Body of pancreas (tissue), 4 donors: ENCODE measurements around the gene DHH. TPM values are rescaled to one million over a fixed set of nuclear protein-coding genes. Genes with fewer than 3 reads are reported as not detected.
"Not testable (repeated sequence)": the region's sequence is repeated elsewhere in the genome, so short reads cannot be mapped to it uniquely, and the experiment has no call there.

Experiments used
- ATAC-seq: fragments of 150-250 bp; one replicate; pipeline ENCODE4 v1.9.1; 2016
- DNase-seq, 4 donors: peaks; one replicate each; pipeline ENCODE4 v3.0.0-alpha.2; 2019
- H3K27ac ChIP-seq, 4 donors: fragments of 200-600 bp; sonication (generic); 1 replicate in 3 of 4; 2 replicates in 1 of 4; pipeline versions ENCODE4 v1.5.1 to v1.6.1; 2016 to 2019; ENCODE audit warnings: mild to moderate bottlenecking in 1 of 4, mixed read lengths in 1 of 4, moderate library complexity in 1 of 4
- H3K27me3 ChIP-seq, 2 donors: fragments of 200-600 bp; sonication (generic); one replicate each; pipeline ENCODE4 v1.6.0; 2016; ENCODE audit warnings: mild to moderate bottlenecking in 1 of 2
- H3K36me3 ChIP-seq, 2 donors: fragments of 200-600 bp; sonication (generic); replicated peaks in 1 of 2; 2 replicates each; pipeline ENCODE4 v1.5.1; 2016; ENCODE audit warnings: low read depth in 2 of 2; ENCODE audit not compliant: insufficient read depth in 1 of 2
- H3K4me1 ChIP-seq: fragments of 200-600 bp; sonication (generic); one replicate; pipeline ENCODE4 v1.6.0; 2016
- H3K4me3 ChIP-seq, 2 donors: fragments of 200-600 bp; sonication (generic); 1 replicate in 1 of 2; 2 replicates in 1 of 2; pipeline ENCODE4 v1.5.1; 2016 to 2019
- H3K9me3 ChIP-seq, 3 donors: fragments of 200-600 bp; sonication (generic); 1 replicate in 2 of 3; 2 replicates in 1 of 3; pipeline ENCODE4 v1.5.1; 2016
- CTCF ChIP-seq, 7 experiments: fragments of 450-650 bp in 4 of 7; fragments of 200-600 bp in 3 of 7; sonication (generic) in 3 of 7; IDR thresholded peaks; one replicate each; pipeline ENCODE4 v1.5.1; 2016 to 2019; ENCODE audit warnings: antibody characterized with exemption in 7 of 7
- POLR2A ChIP-seq, 3 donors: fragments of 450-650 bp; IDR thresholded peaks; one replicate each; pipeline ENCODE4 v1.6.1; 2016; ENCODE audit warnings: antibody characterized with exemption in 3 of 3, mild to moderate bottlenecking in 2 of 3
- WGBS, 2 donors: methylation state at CpG; one replicate each; pipeline ENCODE4 v1.1.5; 2017; 5-methylcytosine and 5-hydroxymethylcytosine counted together
- intact Hi-C: fragments of 100-400 bp; cut with DNase I; formaldehyde crosslinking; loops from one replicate; pipeline ENCODE4 v1.15.1; 2023
- total RNA-seq, 2 donors: library from RNA; depleted of rRNA; stranded (reverse); fragments of >200 nt; gene quantifications; one replicate each; pipeline ENCODE4 v1.1.0, GENCODE V29; 2016

The DHH gene
- total RNA-seq, 2 donors from 2014 or later, result not detected

DNA sequence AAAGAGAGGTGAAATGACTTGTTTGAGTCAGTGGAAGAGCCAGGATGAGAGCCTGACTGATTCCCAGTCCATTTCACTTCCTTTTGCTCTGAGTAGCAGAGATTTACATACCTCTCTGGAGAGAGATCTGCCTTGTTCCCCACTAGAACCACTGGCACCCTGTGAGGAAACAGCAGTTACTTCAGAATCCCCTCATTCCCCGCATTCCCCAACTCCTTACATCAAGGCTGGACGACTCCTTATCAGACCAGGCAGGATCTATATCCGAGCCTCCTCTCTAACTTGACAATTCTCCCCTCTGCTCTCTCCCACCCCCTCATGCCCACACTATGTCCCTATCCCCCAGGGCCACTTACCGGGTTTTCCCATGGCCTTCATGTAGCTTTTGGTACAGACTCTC lies 28.5 kb downstream of the DHH start:
- no peak for DNase-seq
- Histone ChIP-seq H3K27me3 (no peaks in the 10 kb centered on the region), H3K4me3 (no peak overlapping the region), H3K4me1 (peaks cover 20% of the 10 kb centered on the region), H3K27ac (no peak overlapping the region), H3K36me3 (no peaks in the 10 kb centered on the region), H3K9me3 (no peaks in the 10 kb centered on the region)
- no peak for ATAC-seq
- intact Hi-C loops, result no loop called here
- TF ChIP-seq POLR2A (IDR thresholded peaks at IDR 0.05) (no peak), CTCF (IDR thresholded peaks at IDR 0.05) (no peak)
- 39 to 44% methylated on average over 4 of the region's 4 CpGs for WGBS, 2 donors

- H3K27ac ChIP-seq, result no peak overlapping the region
- H3K36me3 ChIP-seq, result no peaks in the 10 kb centered on the region
- DNase-seq, result no peak
- WGBS, 2 donors, result 64 to 84% methylated on average over 3 to 5 of the region's 5 CpGs
- no peak for ATAC-seq
- intact Hi-C loops, result no loop called here
- H3K9me3 ChIP-seq, result no peaks in the 10 kb centered on the region
- no peak for TF ChIP-seq POLR2A (IDR thresholded peaks at IDR 0.05)
- H3K4me3 ChIP-seq, result no peak overlapping the region
- H3K27me3 ChIP-seq, result no peaks in the 10 kb centered on the region
- H3K4me1 ChIP-seq, result peaks cover 17% of the 10 kb centered on the region
Measured at GRCh38 chr12:49064767-49065152, 29.8 kb downstream of the DHH start.

GRCh38 chr12:49061916-49062315 lies 32.7 kb downstream of the DHH start:
- H3K36me3 ChIP-seq, H3K4me3 ChIP-seq, intact Hi-C loops, H3K27me3 ChIP-seq, ATAC-seq, H3K27ac ChIP-seq, H3K9me3 ChIP-seq, DNase-seq: not testable (repeated sequence)
- H3K4me1 ChIP-seq, result peaks cover 25% of the 10 kb centered on the region
- WGBS, 2 donors, result 74 to 84% methylated on average over 16 to 17 of the region's 17 CpGs

DNA sequence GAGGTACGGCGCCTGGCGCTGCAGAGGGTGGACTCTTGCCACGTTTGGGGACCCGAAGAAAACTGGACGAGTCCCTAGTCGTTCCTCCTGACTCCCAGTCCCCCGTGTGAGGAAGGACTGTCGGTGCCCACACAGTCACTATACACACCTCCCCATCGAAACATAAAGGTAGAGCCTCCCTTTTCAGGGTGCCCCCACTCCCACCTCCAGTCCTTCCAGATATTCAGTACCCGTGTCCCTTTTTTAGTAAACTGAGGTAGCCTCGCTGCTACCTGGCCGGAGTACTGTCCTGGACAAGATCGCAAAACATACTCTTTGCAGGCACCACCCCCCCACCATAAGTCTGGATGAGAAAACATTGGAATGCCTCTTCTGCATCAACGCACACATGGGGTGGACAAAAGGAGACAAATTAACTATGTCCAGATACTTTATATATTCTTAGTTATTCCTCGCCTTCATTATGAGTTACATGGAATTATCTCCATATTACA lies 33.4 kb downstream of the DHH start:
- no peak for ATAC-seq
- DNase-seq, result no peak
- TF ChIP-seq CTCF (IDR thresholded peaks at IDR 0.05), result no peak
- TF ChIP-seq POLR2A (IDR thresholded peaks at IDR 0.05), result no peak
- Histone ChIP-seq H3K27me3 (no peaks in the 10 kb centered on the region), H3K9me3 (no peaks in the 10 kb centered on the region), H3K4me3 (peak overlapping the region; percentile 72 to 87), H3K36me3 (no peaks in the 10 kb centered on the region), H3K4me1 (peaks cover 32% of the 10 kb centered on the region), H3K27ac (peak overlapping the region; percentile 84 to 97 (median 95))
- intact Hi-C loops, result no loop called here
- 4 to 6% methylated on average over 16 of the region's 16 CpGs for WGBS, 2 donors

DNA sequence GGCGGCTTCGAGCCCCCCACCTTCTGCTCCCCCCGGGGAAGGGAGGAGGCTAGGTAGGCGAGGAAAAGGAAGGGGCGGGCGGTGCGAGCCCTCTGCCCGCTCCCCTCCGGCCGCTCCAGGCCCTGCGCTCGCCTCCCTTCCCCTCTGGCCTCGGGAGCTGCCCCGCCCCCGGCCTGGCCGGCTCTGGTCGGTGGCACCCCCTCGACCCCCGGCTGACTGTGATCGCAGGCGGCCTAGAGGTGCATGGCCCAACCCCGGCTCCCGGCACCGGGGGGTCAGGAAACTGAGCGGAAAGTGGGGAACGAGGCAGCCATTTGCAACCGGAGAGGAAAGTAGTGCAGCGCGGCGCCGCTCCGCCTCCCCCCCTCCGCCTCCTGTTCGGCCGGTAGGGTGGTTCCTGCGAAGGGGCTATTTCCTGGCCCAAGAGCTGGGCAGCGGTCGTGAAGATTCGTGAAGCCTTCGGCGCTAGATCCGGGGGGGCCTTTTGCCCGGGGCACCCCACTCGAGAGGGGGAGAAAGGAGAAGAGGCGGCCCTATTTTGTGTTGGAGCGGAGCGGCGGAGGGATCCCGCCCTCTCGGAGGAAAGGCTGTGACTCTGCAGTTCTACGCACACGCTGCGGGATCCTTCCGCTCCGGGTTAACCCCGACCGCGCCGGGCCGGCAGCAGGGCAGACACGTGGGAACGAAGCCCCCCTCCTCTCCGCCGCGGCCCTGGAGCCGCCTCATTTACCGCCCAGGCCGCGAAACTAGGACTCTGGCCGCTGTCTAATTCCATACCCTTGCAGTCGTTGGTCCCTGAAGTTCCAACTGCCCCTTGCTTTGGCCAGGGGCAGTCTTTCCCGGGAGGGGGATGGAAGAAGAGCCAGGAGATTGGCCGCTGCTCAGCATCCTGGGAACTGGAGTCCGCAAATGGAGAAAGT lies 34.1 kb downstream of the DHH start, which contains the start of gene KMT2D:
Gene KMT2D, minus strand, starts transcription at position 558 of the 920 bp plus-strand sequence. CDS start 5,470 bp downstream, outside the sequence.
- WGBS, 2 donors, result 0% methylated on average over 12 to 69 of the region's 74 CpGs

More for the DNA sequence above, 34.1 kb downstream of the DHH start, which contains the start of gene KMT2D:
- no peaks in the 10 kb centered on the region for H3K9me3 ChIP-seq
- intact Hi-C loops, result no loop called here
- ATAC-seq (peak; percentile 91), DNase-seq (peak; percentile 86 to 92 (median 90))
- TF ChIP-seq POLR2A (IDR thresholded peaks at IDR 0.05), result peak; percentile 50 to 76 (median 73)
- TF ChIP-seq CTCF (IDR thresholded peaks at IDR 0.05), result peak in 4 of 7 experiments; percentile 49 to 97 (median 82)
- peak within 1 kb of the TSS; percentile 72 to 87 for H3K4me3 ChIP-seq
- H3K27me3 ChIP-seq, result no peaks in the 10 kb centered on the region
- peak within 1 kb of the TSS; percentile 84 to 97 (median 95) for H3K27ac ChIP-seq
- peaks cover 39% of the 10 kb centered on the region for H3K4me1 ChIP-seq
- H3K36me3 ChIP-seq, result no peaks in the 10 kb centered on the region
